Skeletal muscle tissue (tissue), 4 donors: ENCODE measurements around the gene DDX27. TPM values are rescaled to one million over a fixed set of nuclear protein-coding genes. Genes with fewer than 3 reads are reported as not detected.
"Not testable (repeated sequence)": the region's sequence is repeated elsewhere in the genome, so short reads cannot be mapped to it uniquely, and the experiment has no call there.

Experiments used
- H3K27ac ChIP-seq: one replicate; pipeline ENCODE4 v1.7.0; 2013; ENCODE audit warnings: mild to moderate bottlenecking, low read depth, low read length, inconsistent platforms
- H3K27me3 ChIP-seq, 3 donors: one replicate each; pipeline ENCODE4 v1.7.0; 2013; ENCODE audit warnings: low read length in 3 of 3; ENCODE audit not compliant: control insufficient read depth in 3 of 3, insufficient read depth in 3 of 3
- H3K36me3 ChIP-seq, 3 donors: one replicate each; pipeline ENCODE4 v1.7.0; 2013; ENCODE audit warnings: low read length in 3 of 3; ENCODE audit not compliant: control insufficient read depth in 3 of 3, insufficient read depth in 3 of 3
- H3K4me1 ChIP-seq, 3 donors: one replicate each; pipeline ENCODE4 v1.7.0; 2013; ENCODE audit warnings: low read length in 3 of 3, mild to moderate bottlenecking in 3 of 3; ENCODE audit not compliant: control insufficient read depth in 3 of 3, insufficient read depth in 3 of 3
- H3K4me3 ChIP-seq, 3 donors: one replicate each; pipeline ENCODE4 v1.7.0; 2013; ENCODE audit warnings: low read length in 3 of 3
- H3K9ac ChIP-seq, 3 donors: one replicate each; pipeline ENCODE4 v1.7.0; 2013; ENCODE audit warnings: low read length in 3 of 3, mild to moderate bottlenecking in 3 of 3, moderate library complexity in 2 of 3, low read depth in 1 of 3
- H3K9me3 ChIP-seq, 3 donors: one replicate each; pipeline ENCODE4 v1.7.0; 2013; ENCODE audit warnings: low read length in 3 of 3; ENCODE audit not compliant: control insufficient read depth in 3 of 3
- total RNA-seq: library from RNA; depleted of rRNA; stranded (reverse); fragments of >200 nt; gene quantifications from one replicate; pipeline ENCODE4 v1.2.3, GENCODE V29; 2014
- donor health status: Osteomylitis.

The DDX27 gene
- total RNA-seq, 1 donor from 2014 or later: 13.0 TPM

DNA sequence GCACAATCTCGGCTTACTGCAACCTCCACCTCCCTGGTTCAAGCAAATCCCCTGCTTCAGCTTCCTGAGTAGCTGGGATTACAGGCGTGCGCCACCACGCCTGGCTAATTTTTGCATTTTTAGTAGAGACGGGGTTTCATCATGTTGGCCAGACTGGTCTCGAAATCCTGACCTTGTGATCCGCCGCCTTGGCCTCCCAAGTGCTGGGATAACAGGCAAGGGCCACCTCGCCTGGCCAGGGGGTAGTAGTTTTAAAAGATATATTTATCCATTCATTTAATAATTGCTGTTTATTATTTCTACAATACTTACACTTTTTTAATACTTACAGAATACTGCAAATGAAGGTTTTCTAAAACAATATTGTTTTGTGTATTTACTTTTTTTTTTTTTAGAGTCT lies 15.5 kb upstream of the DDX27 start:
- Histone ChIP-seq H3K4me3 (no peak overlapping the region), H3K9ac (no peak overlapping the region), H3K27me3 (no peaks in the 10 kb centered on the region), H3K36me3 (no peaks in the 10 kb centered on the region), H3K27ac (no peak overlapping the region), H3K4me1 (no peaks in the 10 kb centered on the region), H3K9me3 (no peaks in the 10 kb centered on the region)

DNA sequence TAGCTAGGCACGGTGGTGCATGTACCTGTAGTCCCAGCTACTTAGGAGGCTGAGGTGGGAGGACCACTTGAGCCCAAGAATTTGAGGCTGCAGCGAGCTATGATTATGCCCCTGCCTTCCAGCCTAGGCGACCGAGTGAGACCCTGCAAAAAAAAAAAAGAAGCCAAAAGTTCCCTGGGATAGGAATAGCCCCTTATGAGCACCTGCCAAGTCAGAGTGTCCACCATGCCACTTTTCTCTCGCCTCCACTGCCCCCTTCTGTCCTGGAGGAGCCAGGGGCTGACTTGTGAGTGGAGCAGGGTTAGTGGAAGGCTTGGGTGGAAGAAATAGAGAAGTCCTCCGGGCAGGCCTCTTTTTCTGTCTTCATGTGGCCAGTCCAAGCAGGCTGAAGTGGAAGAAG lies 12.1 kb upstream of the DDX27 start:
- Histone ChIP-seq H3K36me3 (no peaks in the 10 kb centered on the region), H3K9ac (no peak overlapping the region), H3K4me1 (no peaks in the 10 kb centered on the region), H3K27me3 (no peaks in the 10 kb centered on the region), H3K27ac (no peak overlapping the region), H3K4me3 (no peak overlapping the region), H3K9me3 (no peaks in the 10 kb centered on the region)

DNA sequence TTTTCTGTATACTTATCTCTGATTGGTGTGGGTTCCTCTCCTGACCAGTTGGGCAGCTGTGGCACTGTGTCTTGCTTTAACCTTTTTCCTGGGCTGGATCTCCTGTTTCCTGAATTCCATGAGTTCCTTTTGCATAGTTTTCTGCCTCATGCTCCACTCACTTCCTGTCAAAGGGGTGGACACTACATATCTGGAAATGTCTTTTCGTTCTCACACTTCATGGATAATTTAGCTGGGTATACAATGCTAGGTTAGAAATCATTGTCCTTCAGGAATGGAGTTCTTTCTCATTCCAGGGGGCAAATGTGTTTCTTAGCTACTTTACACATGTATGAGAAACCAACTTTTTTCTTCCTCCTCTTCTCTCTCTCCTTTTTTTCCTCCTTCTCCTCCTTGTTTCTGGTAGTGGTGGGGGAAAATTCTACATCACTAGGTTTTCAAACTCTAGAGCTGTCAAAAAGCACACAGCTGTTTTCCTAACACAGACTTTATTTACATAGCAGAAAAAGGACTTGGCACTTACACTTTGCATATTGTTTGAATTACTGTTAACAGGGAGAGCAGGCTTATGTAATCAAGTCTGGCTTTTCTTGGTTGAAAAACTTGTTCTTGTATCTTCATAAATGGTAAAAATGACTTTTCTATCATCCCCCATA lies 9.0 kb upstream of the DDX27 start:
- Histone ChIP-seq H3K27me3 (no peaks in the 10 kb centered on the region), H3K4me3 (no peak overlapping the region), H3K27ac (no peak overlapping the region), H3K36me3 (no peaks in the 10 kb centered on the region), H3K4me1 (no peaks in the 10 kb centered on the region), H3K9ac (no peak overlapping the region), H3K9me3 (no peaks in the 10 kb centered on the region)

DNA sequence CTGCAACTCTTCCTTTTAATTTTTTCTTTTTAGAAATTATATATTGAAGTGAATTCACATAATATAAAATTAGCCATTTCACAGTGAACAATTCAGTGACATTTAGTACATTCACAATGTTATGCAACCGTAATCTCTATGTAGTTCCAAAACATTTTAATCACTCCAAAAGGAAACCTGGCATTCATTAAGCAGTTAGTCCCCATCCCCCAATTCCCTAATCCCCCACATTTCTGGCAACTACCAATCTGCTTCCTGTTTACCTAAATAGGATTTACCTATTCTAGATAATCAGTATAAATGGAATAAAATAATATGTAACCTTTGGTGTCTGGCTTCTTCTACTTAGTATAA lies 8.5 kb upstream of the DDX27 start:
- Histone ChIP-seq H3K27me3 (no peaks in the 10 kb centered on the region), H3K9me3 (no peaks in the 10 kb centered on the region), H3K9ac (no peak overlapping the region), H3K36me3 (no peaks in the 10 kb centered on the region), H3K4me1 (no peaks in the 10 kb centered on the region), H3K27ac (no peak overlapping the region), H3K4me3 (no peak overlapping the region)

DNA sequence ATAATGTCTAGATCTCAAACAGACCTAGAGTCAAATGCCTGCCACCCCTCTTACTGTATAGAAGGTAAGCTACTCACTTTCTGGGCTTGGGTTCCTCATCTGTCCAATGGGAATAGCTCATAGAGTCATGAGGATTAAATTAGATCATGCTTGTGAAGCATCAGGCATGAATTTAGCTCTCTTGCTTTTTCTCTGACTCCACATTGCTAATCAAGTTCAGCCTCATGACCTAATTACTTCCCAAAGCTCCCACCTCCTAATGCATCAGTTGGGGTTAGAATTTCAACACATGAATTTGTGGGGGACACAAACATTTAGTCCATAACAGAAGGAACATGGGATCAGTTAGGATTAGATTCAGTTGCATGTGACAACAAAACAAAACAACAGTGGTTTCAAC lies 4.6 kb upstream of the DDX27 start:
- no peaks in the 10 kb centered on the region for H3K27me3 ChIP-seq
- H3K9me3 ChIP-seq: no peaks in the 10 kb centered on the region
- H3K4me3 ChIP-seq: no peak overlapping the region
- no peaks in the 10 kb centered on the region for H3K36me3 ChIP-seq
- peaks cover 2 to 4% (median 3%) of the 10 kb centered on the region in 3 donors for H3K4me1 ChIP-seq
- H3K27ac ChIP-seq: no peak overlapping the region
- H3K9ac ChIP-seq: no peak overlapping the region

DNA sequence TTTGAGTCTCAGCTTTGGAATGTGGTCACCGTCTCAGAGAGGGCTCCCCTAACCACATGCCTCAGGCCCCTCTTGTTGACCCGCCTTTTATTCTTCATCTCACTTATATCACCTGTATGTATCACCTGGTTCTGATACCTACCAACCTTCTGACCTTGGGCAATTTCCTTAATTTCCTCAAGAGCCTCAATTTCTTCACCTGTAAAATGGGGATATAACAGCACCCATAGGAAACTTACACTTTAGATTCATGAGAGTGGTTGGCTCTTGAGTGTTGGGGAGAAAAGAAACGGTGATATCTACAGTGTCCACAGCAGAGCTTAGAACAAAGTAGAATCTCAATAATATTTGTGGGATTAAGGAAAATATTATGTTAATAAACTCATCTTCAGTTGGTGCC lies 4.0 kb upstream of the DDX27 start:
- no peak overlapping the region for H3K9ac ChIP-seq

DNA sequence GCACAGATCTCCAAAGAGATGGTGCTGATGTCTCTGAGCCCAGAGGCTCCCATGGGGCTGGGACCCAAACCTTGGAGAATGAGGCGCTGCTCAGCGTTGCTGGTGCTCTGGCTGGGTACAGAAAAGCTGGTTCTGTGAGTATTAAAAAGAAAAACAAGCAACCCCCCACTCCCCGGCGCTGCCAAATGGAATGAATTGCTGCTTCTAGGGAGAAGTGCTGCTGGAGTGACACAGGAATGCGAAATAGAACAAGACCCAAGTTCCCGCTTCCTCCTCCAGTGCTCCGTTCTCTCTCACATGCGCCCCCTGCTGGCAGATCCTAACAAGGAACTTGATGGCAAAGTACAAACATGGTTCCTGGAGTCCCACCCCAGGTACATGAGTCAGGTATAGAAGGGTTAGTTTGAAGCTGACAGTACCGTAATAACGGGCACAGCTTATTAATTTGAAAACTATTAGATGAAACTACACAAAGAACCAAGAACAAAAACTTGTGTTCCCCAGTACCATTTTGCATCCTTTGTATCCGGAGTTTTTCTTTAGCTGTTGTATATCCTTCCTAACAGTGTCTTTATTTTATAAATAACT lies 2.1 kb upstream of the DDX27 start:
- H3K27me3 ChIP-seq: no peaks in the 10 kb centered on the region
- H3K4me3 ChIP-seq: peak overlapping the region in 2 of 3 donors; percentile 7 to 24
- H3K9me3 ChIP-seq: no peaks in the 10 kb centered on the region
- H3K9ac ChIP-seq: no peak overlapping the region
- H3K27ac ChIP-seq: no peak overlapping the region
- peaks cover 4 to 8% (median 4%) of the 10 kb centered on the region in 3 donors for H3K36me3 ChIP-seq
- peaks cover 11 to 15% (median 12%) of the 10 kb centered on the region in 3 donors for H3K4me1 ChIP-seq

More for the DNA sequence above, 4.0 kb upstream of the DDX27 start:
- Histone ChIP-seq H3K9me3 (no peaks in the 10 kb centered on the region), H3K27me3 (no peaks in the 10 kb centered on the region), H3K27ac (no peak overlapping the region), H3K4me3 (no peak overlapping the region), H3K36me3 (no peaks in the 10 kb centered on the region), H3K4me1 (peaks cover 7 to 10% (median 7%) of the 10 kb centered on the region in 3 donors)

DNA sequence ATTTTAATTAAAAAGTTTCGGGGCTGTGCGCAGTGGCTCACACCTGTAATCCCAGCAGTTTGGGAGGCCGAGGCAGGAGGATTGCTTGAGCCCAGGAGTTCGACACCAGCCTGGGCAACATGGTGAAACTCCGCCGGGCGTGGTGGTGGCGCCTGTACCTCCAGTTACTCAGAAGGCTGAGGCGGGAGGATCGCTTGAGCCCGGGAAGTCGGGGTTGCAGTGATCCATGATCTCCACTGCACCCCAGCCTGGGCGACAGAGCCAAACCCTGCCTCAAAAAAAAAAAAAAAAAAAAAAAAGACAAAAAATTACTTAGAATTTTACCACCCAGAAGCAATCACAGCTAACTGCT lies 501 bp upstream of the DDX27 start:
- peak overlapping the region in 1 of 3 donors; percentile 92 for H3K9ac ChIP-seq
- H3K27me3 ChIP-seq, H3K9me3 ChIP-seq: not testable (repeated sequence)
- peaks cover 11 to 15% (median 12%) of the 10 kb centered on the region in 3 donors for H3K4me1 ChIP-seq
- peak overlapping the region; percentile 85 for H3K27ac ChIP-seq
- H3K36me3 ChIP-seq: peaks cover 10 to 18% (median 12%) of the 10 kb centered on the region in 3 donors
- H3K4me3 ChIP-seq: peak overlapping the region; percentile 97 to 99 (median 98)

DNA sequence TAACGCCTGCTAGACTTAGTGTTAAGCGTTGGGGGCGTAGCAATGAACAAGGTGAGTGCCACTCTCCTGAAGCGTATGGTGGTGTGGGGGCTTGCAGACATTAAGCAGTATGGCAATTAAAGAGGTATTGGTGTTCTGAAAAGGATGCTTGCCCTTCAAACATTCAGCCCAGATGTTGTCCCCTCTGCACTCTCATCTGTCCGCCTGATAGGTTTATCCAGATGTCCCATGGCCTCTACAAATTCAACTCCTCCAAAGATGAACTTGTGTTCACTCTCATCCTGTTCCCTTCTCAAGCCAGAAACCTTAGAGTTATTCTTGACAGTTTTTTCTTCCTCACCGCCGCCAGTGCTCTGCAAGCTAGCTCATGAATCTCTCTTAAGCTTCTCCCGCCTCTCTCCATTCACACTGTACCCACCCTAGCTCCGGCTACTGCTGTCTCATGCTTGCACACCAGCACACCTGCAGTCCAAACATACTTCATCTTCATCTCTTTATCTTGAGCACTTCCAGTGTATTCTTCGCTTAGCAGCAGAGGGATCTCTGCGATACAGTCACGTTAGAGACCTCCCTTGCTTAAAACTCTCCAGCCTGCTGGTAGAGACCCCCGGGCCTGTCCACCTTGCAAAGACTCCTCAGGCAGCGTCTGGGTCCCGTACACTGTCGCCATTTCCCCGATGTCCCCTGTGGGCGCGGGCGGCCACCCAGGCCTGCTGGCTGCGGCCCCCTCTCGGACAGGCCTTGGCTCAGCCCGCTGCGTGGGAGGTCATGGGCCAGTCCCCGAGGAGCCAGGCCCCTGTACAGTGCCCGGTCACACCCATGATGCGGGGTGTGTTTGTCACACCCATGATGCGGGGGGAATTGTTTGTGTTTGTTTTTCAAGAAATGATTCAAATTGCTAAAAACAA lies 962 bp downstream of the DDX27 start:
- Histone ChIP-seq H3K9me3 (no peaks in the 10 kb centered on the region), H3K4me1 (peaks cover 11 to 15% (median 12%) of the 10 kb centered on the region in 3 donors), H3K4me3 (peak overlapping the region; percentile 97 to 99 (median 98)), H3K27ac (peak overlapping the region; percentile 85), H3K27me3 (no peaks in the 10 kb centered on the region), H3K9ac (peak overlapping the region; percentile 88 to 92 (median 90)), H3K36me3 (peaks cover 24 to 32% (median 26%) of the 10 kb centered on the region in 3 donors)

DNA sequence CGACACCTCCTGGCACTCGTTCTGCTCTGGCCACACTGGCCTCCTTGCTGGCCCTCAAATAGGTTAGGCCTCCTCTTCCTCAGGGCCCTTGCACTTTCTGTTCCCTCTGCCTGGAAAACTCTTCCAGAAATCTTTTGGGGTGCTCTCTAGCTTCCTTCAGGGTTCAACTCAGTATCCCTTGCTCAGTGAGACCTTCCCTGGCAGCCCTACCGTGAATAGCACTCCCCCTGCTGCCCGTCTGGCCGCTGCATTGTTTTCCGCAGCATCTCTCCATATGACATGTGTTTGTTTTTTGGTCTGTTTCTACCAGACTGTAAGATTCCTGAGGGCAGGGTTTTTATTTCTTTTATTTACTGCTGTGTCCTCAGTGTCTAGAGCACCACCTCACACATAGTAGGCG lies 6.7 kb downstream of the DDX27 start:
- Histone ChIP-seq H3K27ac (no peak overlapping the region), H3K9me3 (no peaks in the 10 kb centered on the region), H3K4me1 (no peaks in the 10 kb centered on the region), H3K4me3 (no peak overlapping the region), H3K27me3 (no peaks in the 10 kb centered on the region), H3K9ac (no peak overlapping the region), H3K36me3 (peaks cover 58 to 69% (median 59%) of the 10 kb centered on the region in 3 donors)
